22Rv1 (cell line): ENCODE measurements around the gene PARD3.

Source experiments
- H3K27ac ChIP-seq: fragments of 450-650 bp; 2 replicates; pipeline ENCODE4 v1.5.1; 2017
- CTCF ChIP-seq: fragments of 450-650 bp; IDR thresholded peaks from 2 replicates; pipeline ENCODE4 v1.5.1; 2017; ENCODE audit warnings: mild to moderate bottlenecking
- ZFX ChIP-seq: fragments of 450-650 bp; IDR thresholded peaks from 2 replicates; pipeline ENCODE4 v1.6.1; 2017; ENCODE audit warnings: antibody characterized with exemption, borderline replicate concordance

PARD3 gene

GRCh38 chr10:34380856-34381255, 434.2 kb downstream of the PARD3 start:
- TF ChIP-seq ZFX (no peak), CTCF (no peak)
- no peak overlapping the region for H3K27ac ChIP-seq

- TF ChIP-seq ZFX (no peak), CTCF (no peak)
- no peak overlapping the region for H3K27ac ChIP-seq
Observed at GRCh38 chr10:34378297-34378696, 436.8 kb downstream of the PARD3 start.

DNA sequence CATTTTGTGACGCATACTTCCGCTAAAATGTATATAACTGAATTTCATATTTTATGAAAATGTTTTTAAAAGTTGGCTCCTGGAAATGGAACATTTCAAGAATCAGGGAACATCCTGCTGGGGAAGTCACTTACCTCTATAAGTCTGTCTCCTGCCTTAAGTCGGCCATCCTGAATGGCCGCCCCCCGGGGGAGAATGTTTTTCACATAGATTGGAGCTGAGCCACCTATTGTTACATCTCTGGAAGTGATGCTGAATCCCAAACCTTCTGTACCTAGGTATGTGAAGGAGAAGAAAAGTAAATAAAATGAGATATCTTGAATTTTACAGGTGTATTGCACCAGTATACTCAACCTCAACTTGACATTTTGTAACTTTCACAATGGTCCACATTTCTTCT, 437.3 kb downstream of the PARD3 start:
- TF ChIP-seq CTCF = no peak
- no peak for TF ChIP-seq ZFX
- no peak overlapping the region for H3K27ac ChIP-seq

GRCh38 chr10:34374356-34375045, 440.6 kb downstream of the PARD3 start:
- TF ChIP-seq CTCF (no peak), ZFX (no peak)
- no peak overlapping the region for H3K27ac ChIP-seq

GRCh38 chr10:34373211-34373610, 441.9 kb downstream of the PARD3 start:
- no peak for TF ChIP-seq CTCF
- TF ChIP-seq ZFX = no peak

DNA sequence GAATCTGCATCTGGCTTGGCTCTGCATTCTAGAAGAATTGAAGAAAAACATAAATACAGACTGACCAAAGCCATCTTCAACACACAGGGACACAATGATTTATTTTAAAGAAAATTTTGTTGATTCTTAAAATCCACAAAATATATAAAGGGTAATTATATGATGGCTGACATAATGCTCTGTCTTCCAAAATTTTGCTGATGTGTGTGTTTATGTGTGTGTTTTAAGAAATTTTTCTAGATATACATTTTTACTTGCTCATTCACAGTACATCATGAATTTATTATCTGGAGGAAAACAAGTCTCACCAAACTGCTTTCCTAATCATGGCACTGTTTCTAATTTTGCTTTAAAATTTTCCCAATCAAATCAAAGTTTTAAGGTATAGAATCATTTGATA, 442.6 kb downstream of the PARD3 start:
- TF ChIP-seq ZFX (no peak), CTCF (no peak)
- no peak overlapping the region for H3K27ac ChIP-seq

More at GRCh38 chr10:34373211-34373610, 441.9 kb downstream of the PARD3 start:
- H3K27ac ChIP-seq = no peak overlapping the region

DNA sequence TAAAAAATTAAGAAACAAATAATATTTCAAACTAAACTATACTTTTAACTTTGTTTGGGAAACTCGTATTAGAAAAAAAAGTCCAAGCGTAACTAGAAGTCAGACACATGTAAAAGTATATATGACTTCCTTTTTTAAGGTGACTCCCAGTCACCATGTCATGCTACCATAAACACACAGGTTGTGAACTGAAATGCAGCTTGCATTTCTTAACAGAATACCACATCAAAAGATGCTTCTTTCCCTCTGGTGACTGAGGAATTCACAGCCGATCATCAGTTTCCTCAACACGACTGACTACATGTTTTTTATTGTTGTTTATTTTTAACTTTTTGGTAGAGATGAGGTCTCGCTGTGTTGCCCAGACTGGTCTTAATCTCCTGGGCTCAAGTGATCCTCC, 445.0 kb downstream of the PARD3 start:
- no peak overlapping the region for H3K27ac ChIP-seq
- no peak for TF ChIP-seq CTCF
- TF ChIP-seq ZFX = no peak
